HG03108 (cell line): ENCODE results near the gene TTLL8.

Experiments used
- ATAC-seq: cut with Tn5 transposase; IDR thresholded peaks from one replicate; pipeline ENCODE4 v1.9.1; 2021; ENCODE audit warnings: moderate library complexity; ENCODE audit not compliant: unreplicated experiment

The TTLL8 gene

DNA sequence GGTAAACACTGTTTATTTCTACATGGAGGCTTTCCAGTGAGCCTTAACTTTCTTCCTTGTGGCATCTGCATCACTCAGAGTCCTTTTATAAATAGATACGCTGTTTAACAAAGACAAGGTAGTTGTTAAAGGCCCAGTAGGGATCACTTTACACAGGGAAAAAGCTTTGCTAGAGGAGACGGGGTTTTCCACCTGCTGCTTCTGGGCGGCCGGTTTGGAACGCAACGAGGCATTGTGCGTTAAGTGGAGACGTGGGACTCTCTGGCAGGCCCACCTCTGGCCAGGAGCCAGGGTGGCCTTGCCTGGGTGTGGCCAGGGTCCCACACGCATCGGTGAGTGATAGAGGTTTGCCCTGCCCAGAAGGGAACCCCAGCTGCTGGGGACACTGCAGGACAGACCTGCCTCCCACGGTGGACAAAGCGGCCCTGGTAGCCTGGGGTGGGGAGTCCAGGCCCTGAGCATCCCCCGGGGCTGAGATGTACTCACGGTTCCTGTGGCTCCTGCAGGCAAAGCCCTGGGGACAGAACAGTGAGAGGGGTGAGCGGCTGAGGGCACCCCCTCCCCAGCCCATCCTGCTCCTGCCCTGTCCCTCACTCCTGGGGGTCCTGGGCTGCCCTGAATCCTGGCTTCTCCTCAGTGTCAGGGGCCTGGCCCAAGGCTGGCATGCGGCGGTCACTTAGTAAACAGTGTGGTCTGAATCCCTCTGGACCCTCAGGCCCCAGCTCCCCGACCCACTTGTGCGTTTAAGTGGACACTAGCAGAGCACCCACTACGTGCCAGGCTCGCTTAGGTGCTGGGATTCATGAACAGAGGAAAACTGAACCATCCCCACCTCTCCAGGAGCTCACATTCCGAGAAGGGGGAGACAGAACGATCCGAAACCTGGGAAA lies 49.7 kb downstream of the TTLL8 start:
- no peak for ATAC-seq

- no peak for ATAC-seq
Observed at GRCh38 chr22:50007057-50007511, 51.0 kb downstream of the TTLL8 start.

GRCh38 chr22:50004918-50005317 lies 53.2 kb downstream of the TTLL8 start:
- no peak for ATAC-seq

GRCh38 chr22:50002791-50003190 lies 55.3 kb downstream of the TTLL8 start:
- ATAC-seq, result no peak

GRCh38 chr22:50001388-50002231 lies 56.5 kb downstream of the TTLL8 start:
- no peak for ATAC-seq

DNA sequence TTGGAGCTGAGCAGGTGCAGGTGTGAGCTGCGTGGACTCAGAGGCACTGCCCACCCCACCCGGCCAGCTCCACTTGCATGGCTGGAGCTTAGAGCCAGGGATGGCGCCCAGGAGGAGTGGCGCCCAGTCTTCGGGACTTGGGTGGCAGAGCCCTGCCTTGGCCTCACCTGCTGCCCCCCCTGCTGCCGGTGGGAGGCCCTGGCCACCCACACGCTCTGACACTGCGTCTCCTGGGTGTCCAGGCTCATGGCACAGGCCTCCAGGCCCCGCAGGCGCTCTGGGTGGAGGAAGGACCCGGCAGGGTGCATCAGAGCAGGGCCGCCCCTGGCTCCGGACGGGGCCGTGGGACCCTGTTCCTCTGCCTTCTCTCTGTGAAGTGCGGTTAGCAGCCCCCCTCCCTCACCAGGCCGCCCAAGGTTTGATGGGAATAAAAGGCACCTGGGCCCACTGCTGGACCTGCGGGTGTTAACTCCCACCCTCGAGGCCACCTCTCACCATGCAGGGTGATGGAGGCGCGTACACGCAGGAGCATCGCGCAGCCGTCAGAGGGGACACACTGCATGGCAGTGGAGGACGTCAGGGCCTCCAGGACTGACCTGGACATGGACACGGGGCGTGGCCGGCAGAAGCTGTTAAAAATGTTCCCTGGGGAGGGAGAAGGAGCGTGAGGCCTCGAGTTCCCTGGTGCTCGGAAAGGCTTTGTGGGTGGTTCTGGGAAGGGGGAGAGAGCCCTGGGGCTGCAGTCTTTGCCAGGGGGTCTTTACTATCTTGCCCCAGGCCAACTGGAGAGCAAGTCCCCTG lies 57.3 kb downstream of the TTLL8 start:
- no peak for ATAC-seq

DNA sequence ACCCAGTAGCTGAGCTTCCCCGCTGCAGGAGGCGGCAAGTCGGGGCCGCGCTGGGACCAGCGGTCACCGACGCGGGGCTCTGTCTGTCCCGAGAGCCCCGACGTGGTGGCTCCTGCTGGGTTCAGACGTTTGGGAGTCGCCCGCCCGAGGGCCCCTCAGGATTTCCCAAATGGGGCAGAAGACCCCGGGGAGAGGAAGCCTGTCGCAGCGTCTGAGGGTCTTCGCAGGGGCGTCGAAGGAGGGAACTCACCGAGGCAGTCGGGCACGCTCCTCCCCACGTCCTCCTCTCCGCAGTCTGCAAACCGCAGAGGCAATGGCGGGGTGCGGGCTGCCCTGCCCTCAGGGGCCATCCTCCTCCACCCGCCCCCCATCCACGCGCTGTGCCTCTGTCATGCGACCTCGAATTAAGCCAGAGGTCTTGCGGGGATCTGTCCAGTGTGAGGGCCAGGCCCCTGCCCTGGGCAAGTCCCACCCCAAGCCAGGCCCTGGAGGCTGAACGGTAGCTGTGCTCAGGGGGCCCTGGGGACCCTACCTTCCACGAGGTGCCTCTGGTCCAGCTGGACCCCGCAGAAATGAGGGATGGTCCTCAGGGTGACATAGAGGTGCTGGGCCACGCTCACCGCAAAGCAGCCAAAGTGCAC lies 58.0 kb downstream of the TTLL8 start:
- ATAC-seq, result no peak

GRCh38 chr22:49999063-49999945 lies 58.8 kb downstream of the TTLL8 start:
- no peak for ATAC-seq

DNA sequence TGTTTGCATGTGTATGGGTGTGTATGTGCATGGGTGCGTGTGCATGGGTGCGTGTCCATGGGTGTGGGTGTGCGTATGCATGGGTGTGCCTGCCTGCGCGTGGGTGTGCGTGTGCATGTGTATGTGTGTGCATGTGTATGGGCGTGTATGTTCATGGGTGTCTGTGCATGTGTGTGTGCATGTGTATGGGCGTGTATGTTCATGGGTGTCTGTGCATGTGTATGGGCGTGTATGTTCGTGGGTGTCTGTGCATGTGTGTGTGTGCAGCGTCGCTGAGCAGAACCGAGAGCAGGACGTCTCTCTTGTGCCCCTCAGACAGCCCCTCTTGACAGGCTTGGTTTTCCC lies 59.4 kb downstream of the TTLL8 start:
- no peak for ATAC-seq

GRCh38 chr22:49997932-49998717 lies 60.0 kb downstream of the TTLL8 start:
- ATAC-seq, result no peak

DNA sequence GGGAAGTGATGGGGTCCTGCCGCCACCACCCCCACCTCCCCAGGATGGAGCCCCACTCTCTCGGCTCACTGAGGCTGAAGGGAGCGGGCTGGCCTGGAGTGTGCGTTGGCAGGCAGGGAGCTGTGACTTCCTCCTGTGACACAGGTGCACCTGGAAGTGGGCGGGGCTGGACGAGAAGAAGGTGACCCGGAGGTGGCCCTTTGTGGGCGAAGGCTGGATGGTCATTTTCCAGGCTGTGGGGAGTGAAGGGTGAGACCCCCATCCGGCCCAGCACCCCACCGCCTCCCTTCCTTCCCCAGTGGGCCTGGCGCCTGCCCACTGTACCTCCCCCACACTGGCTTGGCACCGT lies 60.9 kb downstream of the TTLL8 start:
- no peak for ATAC-seq

- ATAC-seq, result no peak
Observed at GRCh38 chr22:49996518-49997250, 61.4 kb downstream of the TTLL8 start.

DNA sequence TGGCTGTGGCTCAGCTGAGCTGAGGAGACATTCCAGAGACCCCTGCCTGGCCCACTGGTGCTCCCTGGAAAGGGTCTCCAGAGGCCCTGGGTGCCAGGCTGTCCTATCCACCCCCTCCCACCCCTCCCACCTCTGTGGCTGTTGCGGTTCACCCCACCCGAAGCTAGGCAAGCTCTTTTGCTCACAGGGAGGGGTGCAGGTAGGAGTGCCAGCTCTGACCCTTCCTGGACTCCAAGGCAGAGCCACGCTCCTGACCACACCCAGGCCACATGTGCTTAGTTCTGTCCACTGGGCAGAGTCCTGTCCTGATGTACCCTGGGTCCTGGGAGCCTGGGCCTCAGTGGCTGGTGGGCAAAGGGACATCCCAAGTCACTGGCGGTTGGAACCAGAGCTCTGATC lies 62.0 kb downstream of the TTLL8 start:
- no peak for ATAC-seq

GRCh38 chr22:49995361-49996118 lies 62.6 kb downstream of the TTLL8 start:
- no peak for ATAC-seq

GRCh38 chr22:49995041-49995360 lies 63.1 kb downstream of the TTLL8 start:
- no peak for ATAC-seq

GRCh38 chr22:49994361-49995040 lies 63.6 kb downstream of the TTLL8 start:
- no peak for ATAC-seq

- no peak for ATAC-seq
Observed at GRCh38 chr22:49993649-49994360, 64.3 kb downstream of the TTLL8 start.
